HepG2 (cell line): Measurements from ENCODE around the gene HINT2. TPM values are rescaled to one million over a fixed set of nuclear protein-coding genes. Genes with fewer than 3 reads are reported as not detected.
A peak's percentile ranks its signal among the peaks of the same experiment; 100 is the strongest.

Source experiments
- ARID3A ChIP-seq: IDR thresholded peaks from 2 replicates; pipeline ENCODE4 v1.6.1; 2012; ENCODE audit warnings: low read depth, low read length, improper control_type of control experiment
- ARID5B ChIP-seq: IDR thresholded peaks from 2 replicates; pipeline ENCODE4 v1.4.0; 2020; ENCODE audit warnings: mild to moderate bottlenecking, missing genetic modification reagents
- ATF5 ChIP-seq: sonication (generic); formaldehyde crosslinking; IDR thresholded peaks from 2 replicates; pipeline ENCODE4 v1.4.0; 2020; ENCODE audit warnings: mild to moderate bottlenecking, low read depth, missing genetic modification reagents
- ATF7 ChIP-seq, 2 experiments: fragments of 450-650 bp in 1 of 2; sonication (generic) in 1 of 2; formaldehyde crosslinking in 1 of 2; IDR thresholded peaks; 2 replicates each; pipeline versions ENCODE4 v1.4.0 to v1.6.1; 2016 to 2020; ENCODE audit warnings: antibody characterized with exemption in 1 of 2, mild to moderate bottlenecking in 1 of 2, missing genetic modification reagents in 1 of 2
- ETV6 ChIP-seq: sonication (generic); formaldehyde crosslinking; conservative IDR thresholded peaks from 2 replicates; pipeline ENCODE4 v1.4.0; 2020; ENCODE audit warnings: missing genetic modification reagents
- GFI1 ChIP-seq: sonication (generic); formaldehyde crosslinking; IDR thresholded peaks from 2 replicates; pipeline ENCODE4 v1.5.0; 2020; ENCODE audit warnings: missing genetic modification reagents, mild to moderate bottlenecking, borderline replicate concordance
- HDAC6 ChIP-seq: fragments of 200-600 bp; sonication (generic); IDR thresholded peaks from 2 replicates; pipeline ENCODE4 v1.7.0; 2017; ENCODE audit warnings: mild to moderate bottlenecking, antibody characterized with exemption, low read length, low read depth
- JDP2 ChIP-seq: sonication (generic); formaldehyde crosslinking; IDR thresholded peaks from 2 replicates; pipeline ENCODE4 v1.8.1; 2022; ENCODE audit warnings: missing genetic modification reagents, borderline replicate concordance
- JUNB ChIP-seq: sonication (generic); formaldehyde crosslinking; IDR thresholded peaks from 2 replicates; pipeline ENCODE4 v1.8.0; 2022; ENCODE audit warnings: missing genetic modification reagents, mild to moderate bottlenecking, borderline replicate concordance
- MTERF4 ChIP-seq: sonication (generic); formaldehyde crosslinking; IDR thresholded peaks from 2 replicates; pipeline ENCODE4 v1.8.0; 2023; ENCODE audit warnings: mild to moderate bottlenecking, missing genetic modification reagents
- MXD4 ChIP-seq: IDR thresholded peaks from 2 replicates; pipeline ENCODE4 v1.6.1; 2016; ENCODE audit warnings: mild to moderate bottlenecking, missing biosample characterization, missing genetic modification reagents
- NR2F6 ChIP-seq, 2 experiments: IDR thresholded peaks; 2 replicates each; pipeline ENCODE4 v1.6.1; 2016; ENCODE audit warnings: antibody characterized with exemption in 1 of 2, mild to moderate bottlenecking in 1 of 2
- RBAK ChIP-seq: sonication (generic); formaldehyde crosslinking; IDR thresholded peaks from 2 replicates; pipeline ENCODE4 v1.5.1; 2020; ENCODE audit warnings: mild to moderate bottlenecking, missing genetic modification reagents
- SATB2 ChIP-seq: sonication (generic); formaldehyde crosslinking; IDR thresholded peaks from 2 replicates; pipeline ENCODE4 v1.5.0; 2020; ENCODE audit warnings: missing genetic modification reagents
- ZNF17 ChIP-seq: sonication (generic); formaldehyde crosslinking; IDR thresholded peaks from 2 replicates; pipeline ENCODE4 v1.5.0; 2020; ENCODE audit warnings: mild to moderate bottlenecking, missing genetic modification reagents
- ZNF350 ChIP-seq: sonication (generic); formaldehyde crosslinking; IDR thresholded peaks from 2 replicates; pipeline ENCODE4 v1.4.0; 2020; ENCODE audit warnings: mild to moderate bottlenecking, low read depth, missing genetic modification reagents, borderline replicate concordance
- ZNF383 ChIP-seq: sonication (generic); formaldehyde crosslinking; IDR thresholded peaks from 2 replicates; pipeline ENCODE4 v1.4.0; 2020; ENCODE audit warnings: missing genetic modification reagents, mild to moderate bottlenecking, borderline replicate concordance
- ZNF549 ChIP-seq: sonication (generic); formaldehyde crosslinking; IDR thresholded peaks from 2 replicates; pipeline ENCODE4 v1.5.0; 2020; ENCODE audit warnings: missing genetic modification reagents
- ZNF709 ChIP-seq: sonication (generic); formaldehyde crosslinking; IDR thresholded peaks from 2 replicates; pipeline ENCODE4 v1.5.0; 2020; ENCODE audit warnings: mild to moderate bottlenecking, missing genetic modification reagents
- ZNF747 ChIP-seq: sonication (generic); formaldehyde crosslinking; IDR thresholded peaks from 2 replicates; pipeline ENCODE4 v1.8.1; 2023; ENCODE audit warnings: missing genetic modification reagents, mild to moderate bottlenecking, borderline replicate concordance
- ZNF816 ChIP-seq: sonication (generic); formaldehyde crosslinking; IDR thresholded peaks from 2 replicates; pipeline ENCODE4 v1.8.0; 2022; ENCODE audit warnings: missing genetic modification reagents, mild to moderate bottlenecking, borderline replicate concordance
- ZSCAN9 ChIP-seq: IDR thresholded peaks from 2 replicates; pipeline ENCODE4 v1.6.1; 2016; ENCODE audit warnings: borderline replicate concordance
- polyA plus RNA-seq, 8 experiments: library from polyadenylated mRNA; depleted of rRNA in 3 of 8; stranded (reverse) in 7 of 8; unstranded in 1 of 8; fragments of >200 nt; fragmentation: Illumina TruSeq in 4 of 8; extraction: Trizol in 4 of 8; gene quantifications; 2 replicates each; pipeline versions ENCODE4 v1.2.1 to v1.2.3, GENCODE V29; 2011 to 2016; ENCODE audit warnings: low read depth in 4 of 8, missing spikeins in 1 of 8, mixed read lengths in 1 of 8; ENCODE audit not compliant: insufficient read depth in 1 of 8
- total RNA-seq, 5 experiments: library from RNA; depleted of rRNA; stranded (reverse); fragments of >200 nt; fragmentation: Illumina TruSeq; extraction: Trizol; gene quantifications; 2 replicates each; pipeline ENCODE4 v1.2.3, GENCODE V29; 2016; ENCODE audit warnings: low read depth in 1 of 5

The HINT2 gene
- total and polyA plus RNA-seq, 2 of the 13 experiments (the other 11 are each of a cell fraction or from before 2014, with no cell fraction given): 37.9 to 56.2 TPM

- TF ChIP-seq MTERF4 (CRISPR knock-in tag) (no peak), ZNF17 (no peak), ZNF709 (CRISPR knock-in tag) (no peak), ETV6 (CRISPR knock-in tag) (no peak), JUNB (CRISPR knock-in tag) (no peak), ARID3A (peak; percentile 77), ARID5B (no peak), ZNF350 (CRISPR knock-in tag) (no peak; the same call in 1 of the 2 replicates), NR2F6 (IDR thresholded peaks at IDR 0.05) (no peak), NR2F6 (CRISPR knock-in tag; IDR thresholded peaks at IDR 0.05) (0 out of 2 replicates have a peak, but pooled peaks have one; percentile 30), ZNF383 (CRISPR knock-in tag) (no peak), ZNF549 (CRISPR knock-in tag) (no peak), GFI1 (CRISPR knock-in tag) (0 out of 2 replicates have a peak, but pooled peaks have one; percentile 15), ATF5 (CRISPR knock-in tag) (no peak), ZSCAN9 (CRISPR knock-in tag) (no peak), MXD4 (CRISPR knock-in tag) (no peak), HDAC6 (no peak), SATB2 (no peak), ATF7 (IDR thresholded peaks at IDR 0.05) (no peak), ATF7 (CRISPR knock-in tag; IDR thresholded peaks at IDR 0.05) (no peak), RBAK (CRISPR knock-in tag) (no peak), ZNF747 (CRISPR knock-in tag) (no peak), ZNF816 (CRISPR knock-in tag) (no peak), JDP2 (CRISPR knock-in tag) (no peak)
Observed at GRCh38 chr9:35790385-35791296, 24.2 kb downstream of the HINT2 start (continued).
